K562 (cell line): Measurements from ENCODE around the gene NOTO. TPM values are rescaled to one million over a fixed set of nuclear protein-coding genes. Genes with fewer than 3 reads are reported as not detected.

Source experiments
- HMBOX1 ChIP-seq: sonication (generic); IDR thresholded peaks from 2 replicates; pipeline ENCODE4 v1.6.1; 2016
- NR2C1 ChIP-seq, 2 experiments: fragments of 450-650 bp; IDR thresholded peaks; 2 replicates each; pipeline ENCODE4 v1.6.1; 2017; ENCODE audit warnings: mild to moderate bottlenecking in 2 of 2, antibody characterized with exemption in 1 of 2, inconsistent platforms in 1 of 2, missing compliant biosample characterization in 1 of 2, missing genetic modification characterization in 1 of 2
- REST ChIP-seq, 2 experiments: fragments of 450-650 bp; formaldehyde crosslinking in 1 of 2; IDR thresholded peaks; 2 replicates each; pipeline versions ENCODE4 v1.4.0 to v1.6.1; 2014 to 2020; ENCODE audit warnings: mild to moderate bottlenecking in 2 of 2, borderline replicate concordance in 1 of 2, low read depth in 1 of 2
- SAP30 ChIP-seq: fragments of 200-600 bp; sonication (generic); IDR thresholded peaks from 2 replicates; pipeline ENCODE4 v1.6.1; 2012; ENCODE audit warnings: borderline replicate concordance, low read depth, mild to moderate bottlenecking, moderate library complexity, low read length, control low read depth, inconsistent platforms; ENCODE audit not compliant: insufficient read depth, poor library complexity, severe bottlenecking
- TSC22D4 ChIP-seq: fragments of 450-650 bp; IDR thresholded peaks from 2 replicates; pipeline ENCODE4 v1.6.1; 2016; ENCODE audit warnings: missing genetic modification characterization, missing biosample characterization, control low read depth
- ZNF143 ChIP-seq: sonication (generic); formaldehyde crosslinking; IDR thresholded peaks from 2 replicates; pipeline ENCODE4 v1.9.0; 2022; ENCODE audit warnings: mild to moderate bottlenecking, missing genetic modification reagents
- ZNF609 ChIP-seq: sonication (generic); formaldehyde crosslinking; IDR thresholded peaks from 2 replicates; pipeline ENCODE4 v1.8.1; 2023; ENCODE audit warnings: missing genetic modification reagents, mild to moderate bottlenecking, borderline replicate concordance
- ZNF707 ChIP-seq: fragments of 250-450 bp; sonication (Bioruptor Pico); conservative IDR thresholded peaks from 2 replicates; pipeline ENCODE4 v1.8.0; 2022; ENCODE audit warnings: inconsistent platforms, mild to moderate bottlenecking, moderate library complexity
- polyA plus RNA-seq, 8 experiments: library from polyadenylated mRNA; depleted of rRNA in 4 of 8; stranded (reverse) in 5 of 8; unstranded in 3 of 8; fragments of >200 nt; fragmentation: Nextera tagmentation in 2 of 8; fragmentation: Illumina TruSeq in 1 of 8; extraction: Ambion mirVana in 2 of 8; extraction: Trizol in 1 of 8; gene quantifications; 2 replicates each; pipeline versions ENCODE4 v1.2.1 to v1.2.3, GENCODE V29; 2011 to 2014; ENCODE audit warnings: inconsistent platforms in 1 of 8, missing spikeins in 1 of 8
- total RNA-seq, 7 experiments: library from RNA; depleted of rRNA in 6 of 7; stranded (reverse); fragments of >200 nt in 6 of 7; fragmentation: Illumina TruSeq in 2 of 7; extraction: Trizol in 2 of 7; gene quantifications; 2 replicates each; pipeline versions ENCODE4 v1.2.1 to v1.2.3, GENCODE V29; 2011 to 2021; ENCODE audit warnings: low replicate concordance in 1 of 7
- TF ChIP-seq, protein P1 (sequence below): IDR thresholded peaks from 2 replicates; pipeline ENCODE4 v1.6.1; 2014; ENCODE audit warnings: antibody characterized with exemption

The NOTO gene
- total and polyA plus RNA-seq, 9 of the 15 experiments (the other 6 are each of a cell fraction or from before 2014, with no cell fraction given) = not detected

- no peak for TF ChIP-seq ZNF609 (CRISPR knock-in tag)
- TF ChIP-seq ZNF707 (CRISPR knock-in tag) = no peak
- no peak for TF ChIP-seq ZNF143
- no peak for TF ChIP-seq REST (IDR thresholded peaks at IDR 0.05; ENCODE audit: borderline replicate concordance)
- TF ChIP-seq REST (CRISPR knock-in tag; IDR thresholded peaks at IDR 0.05; ENCODE audit: low read depth) = no peak
- TF ChIP-seq, protein P1, sequence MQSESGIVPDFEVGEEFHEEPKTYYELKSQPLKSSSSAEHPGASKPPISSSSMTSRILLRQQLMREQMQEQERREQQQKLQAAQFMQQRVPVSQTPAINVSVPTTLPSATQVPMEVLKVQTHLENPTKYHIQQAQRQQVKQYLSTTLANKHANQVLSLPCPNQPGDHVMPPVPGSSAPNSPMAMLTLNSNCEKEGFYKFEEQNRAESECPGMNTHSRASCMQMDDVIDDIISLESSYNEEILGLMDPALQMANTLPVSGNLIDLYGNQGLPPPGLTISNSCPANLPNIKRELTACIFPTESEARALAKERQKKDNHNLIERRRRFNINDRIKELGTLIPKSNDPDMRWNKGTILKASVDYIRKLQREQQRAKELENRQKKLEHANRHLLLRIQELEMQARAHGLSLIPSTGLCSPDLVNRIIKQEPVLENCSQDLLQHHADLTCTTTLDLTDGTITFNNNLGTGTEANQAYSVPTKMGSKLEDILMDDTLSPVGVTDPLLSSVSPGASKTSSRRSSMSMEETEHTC = no peak
- no peak for TF ChIP-seq TSC22D4
- TF ChIP-seq NR2C1 (IDR thresholded peaks at IDR 0.05) = no peak
- no peak for TF ChIP-seq NR2C1 (tag; IDR thresholded peaks at IDR 0.05)
- no peak for TF ChIP-seq HMBOX1
- no peak for TF ChIP-seq SAP30
These were observed 26.6 kb upstream of the NOTO start (continued) for GRCh38 chr2:73175663-73176204.
